GM19023 (cell line): ENCODE data around the gene INO80C.

Experiments
- ATAC-seq: cut with Tn5 transposase; IDR thresholded peaks from one replicate; pipeline ENCODE4 v1.9.1; 2021; ENCODE audit warnings: mild to moderate bottlenecking, moderate library complexity; ENCODE audit not compliant: unreplicated experiment

The INO80C gene

DNA sequence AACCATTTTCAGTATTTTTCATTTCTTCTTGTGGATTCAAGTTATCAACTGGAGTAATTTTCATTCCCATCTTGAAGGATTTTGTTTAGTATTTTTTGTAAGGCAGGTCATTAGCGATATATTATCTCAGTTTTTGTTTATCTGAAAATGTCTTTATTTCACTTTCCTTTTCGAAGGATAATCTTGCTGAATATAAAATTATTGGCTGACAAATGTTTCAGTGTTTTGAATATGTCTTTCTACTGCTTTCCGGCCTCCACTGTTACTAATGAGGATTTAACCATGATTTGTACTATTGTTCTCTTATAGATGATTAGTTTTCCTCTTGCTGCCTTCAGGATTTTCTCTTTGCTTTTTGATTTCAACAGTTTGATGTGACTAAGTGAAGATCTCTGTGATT lies 62.4 kb downstream of the INO80C start:
- ATAC-seq, result no peak

DNA sequence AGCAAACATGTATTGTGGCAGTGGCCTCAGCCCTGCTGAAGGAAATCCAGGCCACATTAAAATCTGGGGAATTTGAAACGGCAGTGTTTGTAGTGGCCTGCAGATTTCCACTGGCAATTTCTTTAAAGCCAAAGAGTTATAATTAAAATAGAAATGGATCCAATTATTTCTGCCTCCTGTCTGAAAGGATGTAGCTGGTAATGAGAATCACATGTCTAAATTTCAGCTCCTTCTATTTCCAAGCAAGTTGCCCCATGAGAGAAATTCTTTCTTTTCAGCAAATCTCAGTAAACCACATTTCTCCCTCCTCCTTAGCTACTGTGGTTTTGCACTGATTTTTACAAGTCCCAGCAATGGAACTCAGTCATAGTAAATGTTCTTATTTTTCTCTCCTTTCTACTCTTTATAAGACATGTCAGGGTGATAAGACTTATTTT lies 65.2 kb downstream of the INO80C start:
- ATAC-seq, result no peak

DNA sequence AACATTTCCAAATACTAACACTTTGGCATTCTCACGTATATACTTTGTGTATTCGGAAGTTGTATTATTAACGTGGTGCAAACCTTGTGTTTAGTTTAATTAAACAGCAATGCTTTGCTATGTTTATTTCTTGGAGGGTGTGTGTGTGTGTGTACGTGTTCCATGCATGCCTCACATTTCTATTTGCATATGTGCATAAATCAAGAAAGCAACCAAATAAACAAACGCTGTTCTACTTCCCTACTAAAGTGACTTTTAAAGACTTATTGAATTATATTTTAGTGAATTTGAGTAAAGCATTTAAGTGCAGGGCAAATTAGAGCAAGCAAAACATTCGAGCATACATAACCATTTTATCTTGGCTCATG lies 66.4 kb downstream of the INO80C start:
- no peak for ATAC-seq

DNA sequence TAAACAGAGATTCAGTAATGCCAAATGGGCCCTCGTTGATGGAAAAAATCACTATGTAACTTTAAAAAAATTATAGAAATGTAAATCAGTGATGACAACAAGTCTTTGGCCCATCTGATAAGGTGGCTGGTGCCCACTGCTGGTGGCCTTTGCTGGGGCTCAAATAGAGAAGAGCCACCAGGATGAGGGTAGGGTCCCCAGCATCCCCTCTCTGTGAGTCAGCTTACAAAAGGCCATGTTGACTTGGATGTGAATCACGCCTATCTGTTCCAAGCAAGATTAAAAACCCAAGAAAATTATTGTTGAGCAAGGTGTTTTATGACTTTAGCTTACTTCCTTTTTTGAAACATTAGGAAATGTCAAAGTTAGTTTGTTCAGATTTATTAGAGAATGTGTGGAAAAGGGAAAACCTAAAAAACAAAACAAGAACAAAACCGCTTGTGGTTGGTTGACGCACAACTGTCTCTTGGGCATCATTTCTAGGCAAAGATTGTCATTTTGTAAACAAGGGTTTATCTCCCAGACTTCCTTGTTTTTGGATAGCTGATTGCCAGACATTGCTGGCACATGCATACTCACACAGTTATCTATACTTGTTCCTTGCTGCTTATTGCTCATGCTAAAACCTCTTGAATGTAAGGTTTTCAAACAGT lies 66.9 kb downstream of the INO80C start:
- ATAC-seq, result no peak

DNA sequence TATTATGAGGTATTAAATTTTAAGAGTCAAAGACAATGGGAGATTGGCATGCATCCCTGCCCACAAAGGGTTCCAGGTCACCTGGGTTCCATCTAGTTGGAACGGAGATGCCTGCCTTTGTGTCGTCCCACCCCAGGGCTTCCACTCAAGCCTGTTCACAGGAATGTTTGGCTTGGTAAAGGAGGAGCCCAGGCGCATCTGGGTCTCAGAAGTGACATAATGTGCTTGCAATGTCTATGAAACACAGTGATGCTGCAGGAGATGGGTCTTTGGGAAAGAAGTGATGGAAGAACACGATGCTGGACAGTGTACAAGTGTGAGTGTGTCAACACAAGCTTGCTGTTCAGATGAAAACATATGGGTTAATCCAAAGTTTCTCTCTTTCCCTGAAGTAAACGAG lies 71.0 kb downstream of the INO80C start:
- ATAC-seq, result no peak

DNA sequence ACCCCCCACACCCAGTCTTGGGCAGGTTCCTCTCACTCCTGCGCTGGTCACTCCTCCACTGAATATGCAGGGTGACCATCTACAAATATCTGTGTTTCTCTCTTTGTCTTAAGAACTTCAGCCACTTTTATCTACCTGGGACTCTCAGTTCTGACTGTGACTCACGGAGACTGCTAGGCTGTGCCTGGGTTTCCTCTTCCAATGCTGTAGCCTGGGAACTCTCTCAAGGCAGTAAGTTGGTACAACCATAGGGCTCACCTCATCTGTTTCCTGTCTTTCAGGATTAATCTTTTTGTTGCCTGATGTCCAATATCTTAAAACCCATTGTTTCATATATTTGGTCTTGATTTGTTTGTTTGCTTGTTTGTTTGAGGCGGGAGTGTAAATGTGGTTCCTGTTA lies 73.4 kb downstream of the INO80C start:
- ATAC-seq, result no peak

DNA sequence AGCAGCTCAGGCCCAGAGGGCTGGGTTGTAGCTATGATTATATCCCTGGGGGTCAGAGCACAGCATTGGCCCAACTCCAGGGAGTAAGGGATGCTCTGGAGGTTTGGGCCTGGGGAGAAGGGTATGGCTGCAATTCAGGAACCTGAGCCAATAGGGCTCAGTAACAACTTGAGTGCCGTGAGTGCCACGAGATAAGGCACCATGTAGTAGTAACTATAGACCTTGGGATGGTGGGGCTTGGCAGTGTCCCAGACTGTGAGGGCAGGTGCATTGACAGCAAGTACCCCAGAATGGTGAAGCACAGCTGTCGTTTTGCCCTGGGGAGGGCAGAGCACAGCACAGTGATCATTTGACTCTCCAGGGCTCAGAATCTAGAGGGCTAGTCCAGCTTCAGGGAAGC lies 75.5 kb downstream of the INO80C start:
- no peak for ATAC-seq

DNA sequence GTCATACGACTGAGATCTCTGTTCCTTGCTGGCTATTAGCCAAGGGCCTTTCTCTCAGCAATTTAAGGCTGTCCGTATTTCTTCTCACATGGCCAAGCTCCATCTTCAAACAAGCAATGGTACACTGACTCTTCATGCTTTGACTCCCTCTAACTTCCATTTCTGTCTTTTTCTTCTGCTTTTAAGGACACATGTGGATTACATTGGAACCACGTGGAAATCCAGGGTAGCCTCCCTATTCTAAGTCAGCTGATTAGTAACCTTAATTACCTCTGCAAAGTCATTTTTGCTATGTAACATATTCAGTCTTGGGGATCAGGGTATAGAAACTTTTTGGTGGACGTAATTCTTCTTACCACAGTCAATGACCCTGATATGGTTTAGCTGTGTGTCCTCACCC lies 79.2 kb downstream of the INO80C start:
- no peak for ATAC-seq
